Fibroblast of lung (primary cell): ENCODE measurements around the gene TXNRD2.

ENCODE experiments used
- EZH2 ChIP-seq: IDR thresholded peaks from 2 replicates; pipeline ENCODE4 v1.5.1; 2012; ENCODE audit warnings: low read length, control low read depth, mild to moderate bottlenecking; ENCODE audit errors: missing control alignments
- TF ChIP-seq, protein P1 (sequence below), 2 donors: IDR thresholded peaks in 1 of 2; conservative IDR thresholded peaks in 1 of 2; 1 replicate in 1 of 2; 2 replicates in 1 of 2; pipeline ENCODE4 v1.5.1; 2011 to 2012; ENCODE audit warnings: low read length in 2 of 2, control low read depth in 1 of 2, inconsistent platforms in 1 of 2, low read depth in 1 of 2, mild to moderate bottlenecking in 1 of 2

DNA sequence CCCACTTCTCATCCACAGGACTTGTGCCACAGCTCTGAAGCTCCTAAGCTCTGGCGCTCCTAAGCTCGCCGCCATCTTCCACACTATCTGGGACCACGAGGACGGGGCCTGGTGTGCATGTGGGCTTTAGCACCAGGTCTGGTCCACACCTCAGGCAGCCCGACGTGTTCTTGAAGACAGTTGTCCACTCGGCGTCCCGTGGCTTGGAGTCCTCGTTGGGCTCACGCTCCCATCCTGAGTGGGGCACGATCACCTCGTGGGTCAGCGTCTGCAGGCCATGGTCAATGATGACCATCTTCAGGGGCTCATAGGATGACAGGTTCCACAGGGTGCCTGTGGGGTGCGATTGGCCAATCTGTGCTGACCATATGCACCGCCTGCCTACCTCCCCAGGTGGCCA, 37.1 kb upstream of the TXNRD2 start:
- TF ChIP-seq, protein P1, sequence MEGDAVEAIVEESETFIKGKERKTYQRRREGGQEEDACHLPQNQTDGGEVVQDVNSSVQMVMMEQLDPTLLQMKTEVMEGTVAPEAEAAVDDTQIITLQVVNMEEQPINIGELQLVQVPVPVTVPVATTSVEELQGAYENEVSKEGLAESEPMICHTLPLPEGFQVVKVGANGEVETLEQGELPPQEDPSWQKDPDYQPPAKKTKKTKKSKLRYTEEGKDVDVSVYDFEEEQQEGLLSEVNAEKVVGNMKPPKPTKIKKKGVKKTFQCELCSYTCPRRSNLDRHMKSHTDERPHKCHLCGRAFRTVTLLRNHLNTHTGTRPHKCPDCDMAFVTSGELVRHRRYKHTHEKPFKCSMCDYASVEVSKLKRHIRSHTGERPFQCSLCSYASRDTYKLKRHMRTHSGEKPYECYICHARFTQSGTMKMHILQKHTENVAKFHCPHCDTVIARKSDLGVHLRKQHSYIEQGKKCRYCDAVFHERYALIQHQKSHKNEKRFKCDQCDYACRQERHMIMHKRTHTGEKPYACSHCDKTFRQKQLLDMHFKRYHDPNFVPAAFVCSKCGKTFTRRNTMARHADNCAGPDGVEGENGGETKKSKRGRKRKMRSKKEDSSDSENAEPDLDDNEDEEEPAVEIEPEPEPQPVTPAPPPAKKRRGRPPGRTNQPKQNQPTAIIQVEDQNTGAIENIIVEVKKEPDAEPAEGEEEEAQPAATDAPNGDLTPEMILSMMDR (conservative IDR thresholded peaks at IDR 0.05 in 1 of 2, IDR thresholded peaks at IDR 0.05 in 1 of 2; ENCODE audit: low read depth in 1 of 2, low read length in 2 of 2), result no peak
- no peak for TF ChIP-seq EZH2
